GM12874 (cell line): ENCODE measurements around the gene HACD2.

Source experiments
- CTCF ChIP-seq: IDR thresholded peaks from 2 replicates; pipeline ENCODE4 v1.5.1; 2011; ENCODE audit warnings: low read depth, mild to moderate bottlenecking, control low read depth, low read length, moderate library complexity; ENCODE audit not compliant: insufficient read depth

Gene HACD2

DNA sequence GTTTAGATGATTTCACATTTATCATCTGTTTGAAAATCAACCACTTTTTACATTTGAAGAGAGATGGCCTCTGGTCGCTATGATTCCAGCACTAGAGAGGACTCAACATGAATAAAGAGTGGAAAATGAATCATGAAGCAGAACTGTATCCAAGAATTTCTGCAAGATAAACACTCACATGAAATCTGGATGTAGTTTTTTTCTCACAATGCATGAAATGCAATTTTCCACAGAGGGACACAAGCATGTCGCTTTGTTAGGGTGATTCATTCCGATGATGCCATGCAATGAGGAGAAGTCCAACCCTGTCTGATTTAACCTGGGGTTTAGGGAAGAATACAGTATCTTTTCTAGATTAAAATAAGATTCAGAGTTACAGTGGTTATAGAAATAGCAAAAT, 85.5 kb downstream of the HACD2 start:
- TF ChIP-seq CTCF, result no peak

- no peak for TF ChIP-seq CTCF
These were observed 86.1 kb downstream of the HACD2 start for GRCh38 chr3:123498761-123499160.

DNA sequence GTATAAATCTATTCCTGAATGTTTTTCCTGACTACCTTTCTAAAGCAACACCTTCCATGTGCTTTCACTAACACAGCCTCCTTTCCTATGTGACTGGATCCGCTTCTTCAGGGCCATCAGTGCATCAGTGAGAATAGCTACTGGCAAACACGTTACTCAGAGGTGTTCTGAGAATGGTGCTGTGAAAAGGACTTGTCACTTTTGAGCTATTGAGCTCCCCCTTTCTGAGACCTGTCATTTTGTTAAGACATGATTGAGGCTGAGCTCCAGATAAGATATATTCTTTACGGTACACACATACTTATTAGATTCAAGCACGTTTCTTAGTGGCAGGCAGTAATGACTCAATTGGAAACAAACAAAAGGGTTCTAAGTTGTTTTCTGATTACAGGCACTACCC, 90.9 kb downstream of the HACD2 start:
- no peak for TF ChIP-seq CTCF

DNA sequence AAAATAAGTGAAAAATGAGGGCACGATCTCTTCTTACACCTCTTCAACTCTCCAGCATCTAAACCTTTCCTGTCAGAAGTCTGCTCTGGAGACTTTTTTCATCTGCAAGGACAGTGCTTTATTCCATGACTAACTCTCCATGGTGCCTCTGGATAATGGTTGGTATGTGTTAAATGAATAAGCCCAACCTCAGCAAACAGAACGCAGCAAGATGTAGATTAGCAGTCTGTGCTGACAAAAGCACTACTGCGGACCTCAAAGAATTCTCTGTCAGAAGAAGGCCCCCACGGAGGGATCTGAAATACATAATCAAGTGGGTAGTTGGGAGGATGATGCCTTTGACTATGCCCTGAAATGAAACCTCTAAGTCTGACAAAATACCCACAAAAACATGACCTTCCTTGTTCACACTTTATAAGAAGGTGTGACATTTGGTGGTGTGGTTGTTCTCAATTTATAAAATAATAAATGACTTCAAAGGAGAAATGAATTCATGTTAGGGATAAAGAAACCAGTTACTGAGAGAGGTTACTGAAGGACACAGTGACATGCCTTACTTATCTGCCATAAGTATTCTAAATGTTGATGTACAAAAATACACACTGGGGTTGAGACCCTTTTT, 92.8 kb downstream of the HACD2 start:
- TF ChIP-seq CTCF, result no peak

DNA sequence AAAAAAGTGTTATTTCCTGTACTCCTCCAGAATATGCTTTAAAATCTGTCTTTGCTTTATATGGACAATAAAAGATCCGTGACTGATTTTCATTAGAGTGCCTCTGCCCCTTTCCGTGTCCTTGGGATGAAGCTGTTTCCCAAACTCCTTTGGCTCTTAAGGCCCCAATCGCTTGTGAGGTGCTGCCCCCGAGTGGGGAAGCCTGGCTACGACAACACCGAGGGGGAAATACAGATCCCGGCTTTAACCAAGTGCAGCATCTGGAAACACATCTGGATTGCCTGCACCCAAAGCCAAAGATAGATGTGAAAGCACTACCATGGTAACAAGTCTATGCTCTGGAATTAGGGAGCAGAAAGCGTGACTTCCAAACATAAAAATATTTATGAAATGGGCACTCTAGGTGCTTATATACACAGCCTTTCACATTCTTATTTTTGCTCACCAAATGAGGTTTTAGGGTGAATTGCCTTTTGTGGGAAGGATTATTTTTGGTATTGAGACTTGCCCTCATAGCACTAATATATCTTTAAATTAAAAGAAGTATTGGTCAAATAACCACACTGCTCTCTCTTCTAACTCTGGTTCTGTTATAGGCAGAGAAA, 95.4 kb downstream of the HACD2 start:
- peak; percentile 85 for TF ChIP-seq CTCF

DNA sequence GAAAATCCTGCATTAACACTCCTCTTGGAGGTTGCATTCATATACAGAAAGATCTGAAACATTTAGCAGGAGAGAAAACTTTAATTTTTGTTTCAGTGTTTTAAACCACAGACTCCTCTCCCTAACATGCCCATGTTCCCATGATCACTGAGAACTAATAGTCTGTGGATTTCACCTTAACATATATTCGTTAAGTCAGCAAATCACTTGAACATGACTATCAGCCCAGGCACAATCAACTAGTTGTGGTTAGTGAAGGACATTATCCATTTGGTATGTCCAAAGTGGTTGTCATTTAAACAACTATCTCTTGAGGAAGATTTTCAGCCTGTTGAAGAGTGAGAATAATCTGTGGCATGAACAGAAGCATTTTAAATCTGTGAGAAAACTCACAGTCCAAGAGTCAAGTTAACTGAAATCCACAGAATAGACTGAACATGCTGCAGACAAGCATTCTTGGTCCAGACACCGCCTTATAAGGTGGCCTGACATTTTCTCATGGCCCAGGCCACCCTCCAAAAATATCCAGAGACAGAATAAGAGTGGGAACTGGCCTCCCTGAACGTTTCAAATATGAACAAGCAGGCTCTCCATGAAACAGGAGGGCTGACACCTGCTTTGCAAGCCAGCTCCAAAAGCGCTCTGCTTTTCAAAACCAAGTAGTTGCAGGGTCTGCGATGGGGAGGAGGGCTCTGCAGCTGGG, 96.1 kb downstream of the HACD2 start:
- TF ChIP-seq CTCF, result no peak

- TF ChIP-seq CTCF, result no peak
These were observed 98.4 kb downstream of the HACD2 start for GRCh38 chr3:123486460-123486859.
